Breast epithelium (tissue), 4 donors: ENCODE data around the gene TRAPPC3. TPM values are rescaled to one million over a fixed set of nuclear protein-coding genes. Genes with fewer than 3 reads are reported as not detected.

Experiments
- DNase-seq, 2 donors: peaks; one replicate each; pipeline ENCODE4 v3.0.0-alpha.2; 2019; ENCODE audit warnings: low spot score in 2 of 2
- H3K27ac ChIP-seq, 2 donors: fragments of 200-600 bp; sonication (generic) in 1 of 2; one replicate each; pipeline ENCODE4 v1.5.1; 2016 to 2019; ENCODE audit warnings: mild to moderate bottlenecking in 1 of 2
- H3K27me3 ChIP-seq, 2 donors: fragments of 200-600 bp; sonication (generic) in 1 of 2; one replicate each; pipeline versions ENCODE4 v1.5.1 to v1.6.0; 2017 to 2019; ENCODE audit warnings: control low read depth in 1 of 2, mild to moderate bottlenecking in 1 of 2
- H3K36me3 ChIP-seq: fragments of 200-600 bp; one replicate; pipeline ENCODE4 v1.5.1; 2019
- H3K4me1 ChIP-seq, 2 donors: fragments of 200-600 bp; sonication (generic); one replicate each; pipeline ENCODE4 v1.5.1; 2016 to 2019; ENCODE audit warnings: control low read depth in 1 of 2
- H3K4me3 ChIP-seq, 3 donors: fragments of 200-600 bp; sonication (generic); 1 replicate in 2 of 3; 2 replicates in 1 of 3; pipeline ENCODE4 v1.5.1; 2016 to 2019; ENCODE audit warnings: mild to moderate bottlenecking in 3 of 3, moderate library complexity in 2 of 3
- H3K9me3 ChIP-seq, 2 donors: fragments of 200-600 bp; sonication (generic) in 1 of 2; one replicate each; pipeline ENCODE4 v1.5.1; 2016 to 2019; ENCODE audit warnings: control low read depth in 1 of 2
- CTCF ChIP-seq, 3 donors: fragments of 450-650 bp; IDR thresholded peaks; one replicate each; pipeline ENCODE4 v1.5.1; 2016 to 2017; ENCODE audit warnings: antibody characterized with exemption in 3 of 3, mild to moderate bottlenecking in 3 of 3, moderate library complexity in 3 of 3
- POLR2A ChIP-seq: fragments of 450-650 bp; IDR thresholded peaks from one replicate; pipeline ENCODE4 v1.6.1; 2016; ENCODE audit warnings: antibody characterized with exemption, mild to moderate bottlenecking, moderate library complexity
- POLR2AphosphoS5 ChIP-seq, 3 donors: sonication (generic); formaldehyde crosslinking; IDR thresholded peaks; one replicate each; pipeline ENCODE4 v1.6.1; 2017; ENCODE audit warnings: antibody characterized with exemption in 3 of 3
- intact Hi-C: fragments of 100-400 bp; cut with DNase I; formaldehyde crosslinking; loops from one replicate; pipeline ENCODE4 v1.15.1; 2023; ENCODE audit warnings: low total_unique reads
- total RNA-seq, 3 donors: library from RNA; depleted of rRNA; stranded (reverse); fragments of >200 nt; gene quantifications; one replicate each; pipeline ENCODE4 v1.1.0, GENCODE V29; 2016

The TRAPPC3 gene
- total RNA-seq, 3 donors from 2014 or later: 107 to 118 (median 116) TPM

- Histone ChIP-seq H3K27me3 (no peaks in the 10 kb centered on the region), H3K36me3 (no peaks in the 10 kb centered on the region), H3K4me1 (peaks cover 24 to 47% of the 10 kb centered on the region in 2 donors), H3K4me3 (peak overlapping the region; percentile 67 to 91 (median 85)), H3K27ac (peak overlapping the region; percentile 93 to 100), H3K9me3 (no peaks in the 10 kb centered on the region)
- intact Hi-C loops: no loop called here
- no peak for TF ChIP-seq POLR2A
- TF ChIP-seq CTCF (IDR thresholded peaks at IDR 0.05): no peak
- no peak for TF ChIP-seq POLR2AphosphoS5 (IDR thresholded peaks at IDR 0.05)
- peak in 1 of 2 donors; percentile 38 for DNase-seq
Measured at GRCh38 chr1:36154765-36155407, 5.6 kb upstream of the TRAPPC3 start.

DNA sequence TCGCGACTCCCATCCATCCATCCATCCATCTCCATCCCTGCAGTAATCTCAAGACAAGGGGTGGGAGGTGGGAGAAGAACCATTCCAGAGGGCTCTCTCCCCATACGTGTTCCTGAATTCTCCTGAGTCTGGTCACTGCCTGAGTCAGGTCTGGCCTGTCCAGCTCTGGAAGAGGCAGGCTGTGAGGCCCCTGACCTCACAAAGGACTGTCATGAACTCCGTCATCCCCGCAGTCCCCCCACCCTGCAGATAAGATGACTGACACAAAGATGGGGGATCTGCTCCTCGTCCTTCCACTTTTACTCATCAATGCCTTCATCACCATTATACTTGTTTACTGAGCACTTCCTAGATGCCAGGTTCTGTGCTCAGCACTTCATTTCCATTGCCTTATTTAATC lies 5.0 kb upstream of the TRAPPC3 start:
- H3K36me3 ChIP-seq: no peaks in the 10 kb centered on the region
- H3K4me3 ChIP-seq: no peak overlapping the region
- no peak for DNase-seq
- intact Hi-C loops: no loop called here
- H3K4me1 ChIP-seq: peaks cover 19 to 44% of the 10 kb centered on the region in 2 donors
- TF ChIP-seq CTCF (IDR thresholded peaks at IDR 0.05): no peak
- no peak for TF ChIP-seq POLR2AphosphoS5 (IDR thresholded peaks at IDR 0.05)
- no peak for TF ChIP-seq POLR2A
- no peaks in the 10 kb centered on the region for H3K27me3 ChIP-seq
- no peaks in the 10 kb centered on the region for H3K9me3 ChIP-seq
- no peak overlapping the region for H3K27ac ChIP-seq

DNA sequence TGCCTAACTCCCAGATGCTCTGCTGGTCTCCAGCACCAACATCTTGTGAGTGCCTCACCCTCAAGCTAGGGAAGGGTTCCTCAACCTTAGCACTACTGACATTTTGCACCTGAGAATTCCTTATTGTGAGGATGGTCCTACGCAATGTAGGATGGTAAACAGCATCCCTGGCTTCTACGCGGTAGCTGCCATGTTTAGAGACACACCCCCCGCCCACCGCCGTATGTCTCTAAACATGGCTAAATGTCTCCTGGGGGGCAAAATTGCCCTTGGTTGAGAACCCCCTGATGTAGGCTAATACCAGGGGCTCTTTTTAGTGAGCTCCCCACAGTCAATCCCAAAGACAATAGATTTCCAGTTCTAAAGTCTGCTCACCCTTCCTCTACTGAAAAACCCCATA lies 4.2 kb upstream of the TRAPPC3 start:
- DNase-seq: no peak
- intact Hi-C loops: no loop called here
- Histone ChIP-seq H3K4me1 (peaks cover 17 to 39% of the 10 kb centered on the region in 2 donors), H3K27ac (peak overlapping the region; percentile 6 to 42), H3K27me3 (no peaks in the 10 kb centered on the region), H3K36me3 (no peaks in the 10 kb centered on the region), H3K4me3 (no peak overlapping the region), H3K9me3 (no peaks in the 10 kb centered on the region)
- TF ChIP-seq POLR2AphosphoS5 (IDR thresholded peaks at IDR 0.05) (no peak), POLR2A (no peak)

DNA sequence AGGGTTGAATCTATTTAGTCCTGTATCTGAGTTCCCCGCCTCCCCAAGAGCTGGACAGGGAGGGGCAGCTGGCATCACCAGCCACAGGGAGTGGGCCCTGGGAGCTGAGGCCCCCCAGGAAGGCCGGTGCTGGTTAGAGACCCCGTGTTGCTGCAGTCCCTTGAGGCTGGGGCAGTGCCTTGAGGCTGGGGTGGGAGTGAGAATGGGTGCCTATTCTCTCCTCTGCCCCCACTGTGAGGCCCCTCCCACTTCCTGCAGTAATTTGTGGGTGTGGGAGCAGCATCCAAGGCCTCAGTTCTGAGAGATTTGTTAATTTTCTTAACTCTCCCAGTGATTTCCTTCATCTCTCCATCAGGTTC lies 2.5 kb upstream of the TRAPPC3 start:
- H3K36me3 ChIP-seq: no peaks in the 10 kb centered on the region
- intact Hi-C loops: no loop called here
- peak overlapping the region; percentile 94 to 98 for H3K27ac ChIP-seq
- H3K27me3 ChIP-seq: no peaks in the 10 kb centered on the region
- DNase-seq: no peak
- TF ChIP-seq CTCF (IDR thresholded peaks at IDR 0.05): no peak
- no peaks in the 10 kb centered on the region for H3K9me3 ChIP-seq
- H3K4me3 ChIP-seq: no peak overlapping the region
- peaks cover 11 to 33% of the 10 kb centered on the region in 2 donors for H3K4me1 ChIP-seq

- Histone ChIP-seq H3K27me3 (no peaks in the 10 kb centered on the region), H3K4me3 (no peak overlapping the region), H3K36me3 (no peaks in the 10 kb centered on the region), H3K9me3 (no peaks in the 10 kb centered on the region), H3K4me1 (peaks cover 11 to 33% of the 10 kb centered on the region in 2 donors), H3K27ac (peak overlapping the region; percentile 94 to 98)
- no peak for TF ChIP-seq POLR2A
- no peak for TF ChIP-seq POLR2AphosphoS5 (IDR thresholded peaks at IDR 0.05)
- TF ChIP-seq CTCF (IDR thresholded peaks at IDR 0.05): no peak
- no peak for DNase-seq
- intact Hi-C loops: no loop called here
Measured at GRCh38 chr1:36151134-36151844, 2.0 kb upstream of the TRAPPC3 start.
